GM23338 (cell line): ENCODE data around the gene PSTK. TPM values are rescaled to one million over a fixed set of nuclear protein-coding genes. Genes with fewer than 3 reads are reported as not detected.

Experiments
- ATAC-seq: fragments of 200-7000 bp; cut with Tn5 transposase; 3 replicates; pipeline ENCODE4 v1.9.1; 2020
- DNase-seq: peaks from one replicate; pipeline ENCODE4 v3.0.0-alpha.2; 2015; ENCODE audit warnings: low spot score
- H2AFZ ChIP-seq: fragments of 200-600 bp; sonication (generic); 2 replicates; pipeline ENCODE4 v1.8.0; 2016; ENCODE audit warnings: antibody characterized with exemption, mild to moderate bottlenecking, moderate library complexity
- H3F3A ChIP-seq: fragments of 200-600 bp; sonication (generic); replicated peaks from 2 replicates; pipeline ENCODE4 v1.8.0; 2017; ENCODE audit warnings: antibody characterized with exemption, mixed run types, low read depth
- H3K27ac ChIP-seq: fragments of 200-600 bp; sonication (generic); 2 replicates; pipeline ENCODE4 v1.6.1; 2016; ENCODE audit warnings: low read depth
- H3K27me3 ChIP-seq: fragments of 200-600 bp; sonication (generic); 2 replicates; pipeline ENCODE4 v1.8.0; 2016; ENCODE audit warnings: mild to moderate bottlenecking, mixed run types, moderate library complexity; ENCODE audit not compliant: insufficient read depth
- H3K36me3 ChIP-seq: fragments of 200-600 bp; sonication (generic); 2 replicates; pipeline ENCODE4 v1.8.0; 2016; ENCODE audit warnings: mild to moderate bottlenecking; ENCODE audit not compliant: insufficient read depth
- H3K4me1 ChIP-seq: fragments of 200-600 bp; sonication (generic); 2 replicates; pipeline ENCODE4 v1.8.0; 2016; ENCODE audit warnings: mild to moderate bottlenecking, moderate library complexity; ENCODE audit not compliant: insufficient read depth
- H3K4me2 ChIP-seq: fragments of 200-600 bp; sonication (generic); 2 replicates; pipeline ENCODE4 v1.7.1; 2017; ENCODE audit warnings: mixed run types
- H3K4me3 ChIP-seq: fragments of 200-600 bp; sonication (generic); 2 replicates; pipeline ENCODE4 v1.6.1; 2016; ENCODE audit warnings: mixed run types
- H3K79me2 ChIP-seq: fragments of 200-600 bp; sonication (generic); replicated peaks from 2 replicates; pipeline ENCODE4 v1.8.0; 2017; ENCODE audit warnings: mild to moderate bottlenecking; ENCODE audit not compliant: insufficient read depth
- H3K9me2 ChIP-seq: fragments of 200-600 bp; sonication (generic); 2 replicates; pipeline ENCODE4 v1.8.0; 2017; ENCODE audit not compliant: insufficient read depth
- H4K20me1 ChIP-seq: fragments of 200-600 bp; sonication (generic); replicated peaks from 2 replicates; pipeline ENCODE4 v1.8.0; 2017; ENCODE audit warnings: mild to moderate bottlenecking; ENCODE audit not compliant: insufficient read depth
- H3K27ac Mint-ChIP-seq: 2 replicates; pipeline ENCODE4 v1.8.0; 2020; ENCODE audit warnings: inconsistent platforms, mild to moderate bottlenecking, moderate library complexity, mixed read lengths
- H3K27me3 Mint-ChIP-seq: 3 replicates; pipeline ENCODE4 v1.8.0; 2022; ENCODE audit warnings: low read depth, mild to moderate bottlenecking, moderate library complexity, mixed read lengths, inconsistent platforms; ENCODE audit not compliant: insufficient read depth, poor library complexity
- H3K36me3 Mint-ChIP-seq: 3 replicates; pipeline ENCODE4 v1.8.0; 2021; ENCODE audit warnings: low read depth, mild to moderate bottlenecking, inconsistent platforms, moderate library complexity, mixed read lengths
- H3K4me1 Mint-ChIP-seq: 3 replicates; pipeline ENCODE4 v1.8.0; 2020; ENCODE audit warnings: mild to moderate bottlenecking, inconsistent platforms, mixed read lengths
- H3K4me3 Mint-ChIP-seq: 3 replicates; pipeline ENCODE4 v1.8.0; 2021; ENCODE audit warnings: moderate library complexity, mild to moderate bottlenecking, inconsistent platforms, mixed read lengths
- H3K9me3 Mint-ChIP-seq: 3 replicates; pipeline ENCODE4 v1.8.0; 2020; ENCODE audit warnings: moderate library complexity, mild to moderate bottlenecking, inconsistent platforms, mixed read lengths
- CREB1 ChIP-seq: fragments of 250-450 bp; sonication (Bioruptor Pico); IDR thresholded peaks from 2 replicates; pipeline ENCODE4 v1.5.0; 2020; ENCODE audit warnings: low read depth, mild to moderate bottlenecking, moderate library complexity
- CTCF ChIP-seq, 2 experiments: fragments of 200-600 bp in 1 of 2; sonication (generic) in 1 of 2; conservative IDR thresholded peaks; 2 replicates each; pipeline versions ENCODE4 v1.5.1 to v1.6.1; 2016 to 2017; ENCODE audit warnings: antibody characterized with exemption in 2 of 2, low read depth in 2 of 2, mild to moderate bottlenecking in 2 of 2, moderate library complexity in 1 of 2
- EZH2 ChIP-seq: fragments of 200-600 bp; sonication (generic); IDR thresholded peaks from one replicate; pipeline ENCODE4 v1.8.0; 2017; ENCODE audit warnings: antibody characterized with exemption, mild to moderate bottlenecking, low read depth; ENCODE audit not compliant: unreplicated experiment
- EZH2phosphoT487 ChIP-seq: fragments of 200-600 bp; sonication (generic); IDR thresholded peaks from one replicate; pipeline ENCODE4 v1.8.1; 2018; ENCODE audit warnings: antibody characterized with exemption; ENCODE audit not compliant: unreplicated experiment
- polyA plus RNA-seq: library from polyadenylated mRNA; unstranded; fragments of >200 nt; fragmentation: Nextera tagmentation; extraction: Ambion mirVana; gene quantifications from 2 replicates; pipeline ENCODE4 v1.2.1, GENCODE V29; 2016
- total RNA-seq: library from RNA; depleted of rRNA; stranded (reverse); fragments of >200 nt; shearing (Covaris generic); gene quantifications from 2 replicates; pipeline ENCODE4 v1.2.3, GENCODE V29; 2014
- TF ChIP-seq, protein P1 (sequence below): IDR thresholded peaks from one replicate; pipeline ENCODE4 v1.6.1; 2018; ENCODE audit warnings: antibody characterized with exemption; ENCODE audit not compliant: unreplicated experiment

PSTK gene
- total and polyA plus RNA-seq, 2 experiments from 2014 or later, result 2.3 to 9.3 TPM

DNA sequence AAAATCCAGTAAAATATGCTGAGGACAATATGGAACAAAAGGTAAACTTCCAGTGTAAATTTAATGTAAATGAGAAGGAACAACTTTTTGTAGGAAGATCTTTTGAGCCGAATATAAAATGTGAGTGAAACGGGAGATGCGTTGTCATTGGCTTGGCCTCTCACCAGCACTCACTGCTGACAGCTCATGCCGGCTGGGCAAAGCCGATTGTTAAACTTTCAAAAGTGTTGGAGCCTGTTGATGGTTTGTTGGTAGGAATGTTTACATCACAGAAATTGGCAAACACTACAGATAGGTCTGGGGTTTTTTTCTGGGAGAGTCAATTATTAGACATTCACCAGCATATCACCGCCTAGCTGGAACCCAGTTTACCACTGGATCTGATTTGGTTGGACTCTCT, 6.1 kb downstream of the PSTK start (continued):
- TF ChIP-seq EZH2, result no peak
- TF ChIP-seq EZH2phosphoT487, result no peak
- TF ChIP-seq, protein P1, sequence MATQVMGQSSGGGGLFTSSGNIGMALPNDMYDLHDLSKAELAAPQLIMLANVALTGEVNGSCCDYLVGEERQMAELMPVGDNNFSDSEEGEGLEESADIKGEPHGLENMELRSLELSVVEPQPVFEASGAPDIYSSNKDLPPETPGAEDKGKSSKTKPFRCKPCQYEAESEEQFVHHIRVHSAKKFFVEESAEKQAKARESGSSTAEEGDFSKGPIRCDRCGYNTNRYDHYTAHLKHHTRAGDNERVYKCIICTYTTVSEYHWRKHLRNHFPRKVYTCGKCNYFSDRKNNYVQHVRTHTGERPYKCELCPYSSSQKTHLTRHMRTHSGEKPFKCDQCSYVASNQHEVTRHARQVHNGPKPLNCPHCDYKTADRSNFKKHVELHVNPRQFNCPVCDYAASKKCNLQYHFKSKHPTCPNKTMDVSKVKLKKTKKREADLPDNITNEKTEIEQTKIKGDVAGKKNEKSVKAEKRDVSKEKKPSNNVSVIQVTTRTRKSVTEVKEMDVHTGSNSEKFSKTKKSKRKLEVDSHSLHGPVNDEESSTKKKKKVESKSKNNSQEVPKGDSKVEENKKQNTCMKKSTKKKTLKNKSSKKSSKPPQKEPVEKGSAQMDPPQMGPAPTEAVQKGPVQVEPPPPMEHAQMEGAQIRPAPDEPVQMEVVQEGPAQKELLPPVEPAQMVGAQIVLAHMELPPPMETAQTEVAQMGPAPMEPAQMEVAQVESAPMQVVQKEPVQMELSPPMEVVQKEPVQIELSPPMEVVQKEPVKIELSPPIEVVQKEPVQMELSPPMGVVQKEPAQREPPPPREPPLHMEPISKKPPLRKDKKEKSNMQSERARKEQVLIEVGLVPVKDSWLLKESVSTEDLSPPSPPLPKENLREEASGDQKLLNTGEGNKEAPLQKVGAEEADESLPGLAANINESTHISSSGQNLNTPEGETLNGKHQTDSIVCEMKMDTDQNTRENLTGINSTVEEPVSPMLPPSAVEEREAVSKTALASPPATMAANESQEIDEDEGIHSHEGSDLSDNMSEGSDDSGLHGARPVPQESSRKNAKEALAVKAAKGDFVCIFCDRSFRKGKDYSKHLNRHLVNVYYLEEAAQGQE, result no peak

DNA sequence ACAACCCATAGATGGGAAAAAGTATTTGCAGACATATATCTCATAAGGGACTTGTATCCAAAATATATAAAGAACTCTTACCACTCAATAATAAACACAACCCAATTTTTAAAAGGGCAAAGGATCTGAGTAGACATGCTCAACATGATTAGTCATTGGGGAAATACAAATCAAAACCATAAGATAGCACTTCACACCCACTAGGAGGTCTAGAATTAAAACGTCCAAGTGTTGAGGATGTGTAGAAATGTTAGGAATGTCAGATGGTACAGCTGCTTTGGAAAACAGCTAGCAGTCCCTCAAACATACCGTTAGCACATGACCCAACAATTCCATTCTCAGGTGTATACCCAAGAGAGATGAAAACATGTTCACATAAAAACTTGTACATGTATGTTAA, 8.3 kb downstream of the PSTK start:
- H4K20me1 ChIP-seq, result no peaks in the 10 kb centered on the region; the same call in 1 of the 2 replicates
- no peak for DNase-seq
- H3K27me3 ChIP-seq, result no peaks in the 10 kb centered on the region
- H3K27ac Mint-ChIP-seq, result no peak overlapping the region
- no peaks in the 10 kb centered on the region for H3K36me3 ChIP-seq
- H3K79me2 ChIP-seq, result no peaks in the 10 kb centered on the region
- H3K27me3 Mint-ChIP-seq, result peaks cover 2% of the 10 kb centered on the region
- no peaks in the 10 kb centered on the region for H3K9me3 Mint-ChIP-seq
- TF ChIP-seq, protein P1, result no peak
- H3K36me3 Mint-ChIP-seq, result peaks cover 7% of the 10 kb centered on the region
- no peak for ATAC-seq
- H2AFZ ChIP-seq, result no peak overlapping the region
- no peaks in the 10 kb centered on the region for H3K9me2 ChIP-seq
- no peaks in the 10 kb centered on the region for H3F3A ChIP-seq
- no peak overlapping the region for H3K4me3 ChIP-seq
- H3K4me1 ChIP-seq, result no peaks in the 10 kb centered on the region
- H3K4me1 Mint-ChIP-seq, result no peaks in the 10 kb centered on the region
- no peak overlapping the region for H3K4me2 ChIP-seq
- no peak overlapping the region for H3K27ac ChIP-seq
- no peak overlapping the region for H3K4me3 Mint-ChIP-seq

- no peak overlapping the region for H3K27ac Mint-ChIP-seq
- no peak overlapping the region for H2AFZ ChIP-seq
- no peak for ATAC-seq
These were observed 10.1 kb downstream of the PSTK start for GRCh38 chr10:122990278-122990677.

More at GRCh38 chr10:122990278-122990677, 10.1 kb downstream of the PSTK start:
- TF ChIP-seq CTCF (conservative IDR thresholded peaks at IDR 0.05; ENCODE audit: low read depth in 2 of 2) (no peak), CREB1 (CRISPR knock-in tag) (no peak)
- TF ChIP-seq, protein P1, result no peak
- Histone ChIP-seq H3K4me2 (no peak overlapping the region), H3K27me3 (no peaks in the 10 kb centered on the region), H3K36me3 (peaks cover 3% of the 10 kb centered on the region; the same call in 1 of the 2 replicates), H3K4me3 (no peak overlapping the region), H3F3A (no peaks in the 10 kb centered on the region), H4K20me1 (no peaks in the 10 kb centered on the region), H3K4me1 (no peaks in the 10 kb centered on the region), H3K9me2 (no peaks in the 10 kb centered on the region), H3K79me2 (no peaks in the 10 kb centered on the region), H3K27ac (no peak overlapping the region)
- Mint-ChIP-seq H3K36me3 (peaks cover 12% of the 10 kb centered on the region), H3K4me3 (no peak overlapping the region), H3K27me3 (no peaks in the 10 kb centered on the region), H3K9me3 (no peaks in the 10 kb centered on the region), H3K4me1 (no peaks in the 10 kb centered on the region)
- DNase-seq, result no peak
